H1 (cell line): Measurements from ENCODE around the gene PCCA. TPM values are rescaled to one million over a fixed set of nuclear protein-coding genes. Genes with fewer than 3 reads are reported as not detected.

Source experiments
- CHD2 ChIP-seq: IDR thresholded peaks from 2 replicates; pipeline ENCODE4 v1.6.1; 2012; ENCODE audit warnings: low read length, improper control_type of control experiment
- CHD7 ChIP-seq: fragments of 300-600 bp; sonication (generic); IDR thresholded peaks from 2 replicates; pipeline ENCODE4 v1.7.1; 2012; ENCODE audit warnings: low read length, moderate library complexity, mild to moderate bottlenecking, inconsistent platforms; ENCODE audit not compliant: insufficient replicate concordance
- KDM1A ChIP-seq: fragments of 200-600, 300-600 bp; sonication (generic); IDR thresholded peaks from 2 replicates; pipeline ENCODE4 v1.7.1; 2016; ENCODE audit warnings: mild to moderate bottlenecking, low read length, borderline replicate concordance
- PHF8 ChIP-seq: fragments of 200-600 bp; sonication (generic); conservative IDR thresholded peaks from 2 replicates; pipeline ENCODE4 v1.7.1; 2012; ENCODE audit warnings: low read depth, mild to moderate bottlenecking, inconsistent platforms, low read length, moderate library complexity
- RAD21 ChIP-seq, 2 experiments: IDR thresholded peaks in 1 of 2; conservative IDR thresholded peaks in 1 of 2; 2 replicates each; pipeline ENCODE4 v1.6.1; 2011; ENCODE audit warnings: low read depth in 2 of 2, low read length in 2 of 2, improper control_type of control experiment in 1 of 2, inconsistent platforms in 1 of 2, mild to moderate bottlenecking in 1 of 2, moderate library complexity in 1 of 2
- polyA plus RNA-seq, 7 experiments: library from polyadenylated mRNA; depleted of rRNA in 3 of 7; stranded (reverse) in 5 of 7; unstranded in 2 of 7; fragments of >200 nt in 5 of 7; fragments of 200-250 nt in 2 of 7; gene quantifications; 1 replicate in 5 of 7; 2 replicates in 1 of 7; 4 replicates in 1 of 7; pipeline versions ENCODE4 v1.2.1 to v1.2.3, GENCODE V29; 2011 to 2013; ENCODE audit warnings: missing spikeins in 2 of 7, mixed read lengths in 2 of 7
- total RNA-seq: library from RNA; stranded (reverse); fragmentation: NEBNext Ultra II Directional; extraction: Animal tissue kit (Norgen Biotek cat#: 25700); gene quantifications from 2 replicates; pipeline ENCODE4 v1.2.1, GENCODE V29; 2021

Gene PCCA
- total and polyA plus RNA-seq, 2 of the 8 experiments (the other 6 are each of a cell fraction or from before 2014, with no cell fraction given), result 18.4 to 49.8 TPM

- no peak for TF ChIP-seq CHD7
- no peak for TF ChIP-seq CHD2
- TF ChIP-seq KDM1A, result no peak
- no peak for TF ChIP-seq RAD21 (IDR thresholded peaks at IDR 0.05 in 1 of 2, conservative IDR thresholded peaks at IDR 0.05 in 1 of 2; ENCODE audit: low read depth in 2 of 2, low read length in 2 of 2)
- no peak for TF ChIP-seq PHF8
These were observed 94.1 kb downstream of the PCCA start (continued) for GRCh38 chr13:100182900-100183490.
